Ramos (cell line): Measurements from ENCODE around the gene KRTAP9-9.
"Not testable (repeated sequence)": the region's sequence is repeated elsewhere in the genome, so short reads cannot be mapped to it uniquely, and the experiment has no call there.

Experiments
- in situ Hi-C: fragments of 300-500 bp; cut with MboI; formaldehyde crosslinking; loops from one replicate; pipeline ENCODE4 v1.14.3; 2022; ENCODE audit warnings: low sequenced_read_pairs; ENCODE audit not compliant: unreplicated experiment

Gene KRTAP9-9

DNA sequence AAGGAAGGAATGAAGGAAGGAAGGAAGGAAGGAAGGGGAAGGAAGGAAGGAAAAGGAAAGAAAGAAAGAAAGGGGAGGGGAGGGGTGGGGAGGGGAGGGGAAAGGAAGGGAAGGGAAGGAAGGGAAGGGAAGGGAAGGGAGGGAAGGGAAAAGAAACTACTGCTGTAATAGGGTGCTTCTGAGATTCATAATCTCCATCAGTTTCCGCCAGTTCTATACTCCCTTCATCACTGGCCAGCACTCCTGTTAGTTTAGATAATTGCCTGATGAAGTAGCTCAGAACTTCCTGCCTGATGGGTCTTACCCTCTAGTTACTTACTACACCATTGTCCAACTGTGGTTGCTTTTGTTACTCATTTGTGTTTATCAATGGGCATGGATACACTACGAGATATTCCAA, 8.0 kb downstream of the KRTAP9-9 start:
- in situ Hi-C loops, result no loop called here

DNA sequence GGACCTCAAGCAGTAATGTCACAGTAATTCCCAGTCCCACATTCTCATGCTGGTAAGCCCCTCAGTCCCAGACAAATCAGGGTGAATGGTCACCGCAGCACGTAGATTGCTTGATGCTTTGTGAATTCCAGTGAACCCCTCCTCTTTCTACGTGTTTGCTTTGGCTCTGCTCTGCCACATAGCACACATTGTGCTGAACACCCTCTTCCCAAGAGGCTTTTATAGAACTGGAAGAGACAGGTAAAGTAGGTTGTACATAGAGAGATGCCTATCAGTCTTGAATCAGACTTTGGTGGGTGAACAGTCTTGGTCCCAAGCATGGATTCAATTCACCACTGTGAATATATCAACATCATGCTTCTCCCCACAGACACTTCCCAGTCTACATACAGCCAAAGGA, 9.4 kb downstream of the KRTAP9-9 start:
- in situ Hi-C loops, result no loop called here

- in situ Hi-C loops, result no loop called here
These were observed 9.9 kb downstream of the KRTAP9-9 start, which contains the start of gene KRTAP9-6 for GRCh38 chr17:41265078-41265477. Gene KRTAP9-6, plus strand, starts transcription at chr17:41265378. Its CDS starts 0 bp downstream, at chr17:41265378.

DNA sequence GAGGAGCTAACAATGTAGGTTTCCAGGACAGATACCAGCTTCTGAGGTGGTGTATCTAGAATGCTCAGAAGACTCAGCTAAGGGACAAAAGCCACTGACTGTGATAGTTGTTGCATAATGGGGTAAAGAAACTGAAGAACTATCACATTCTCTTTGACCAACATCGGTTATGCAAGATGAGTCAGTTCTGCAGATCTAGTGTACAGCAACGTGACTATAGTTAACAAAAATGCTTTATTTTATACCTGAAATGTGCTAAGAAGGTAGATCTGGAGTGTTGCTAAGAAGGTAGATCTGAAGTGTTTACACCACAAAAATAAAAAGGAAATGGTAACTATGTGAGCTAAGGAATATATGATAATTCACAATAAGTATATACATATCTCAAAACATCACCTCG, 12.5 kb downstream of the KRTAP9-9 start:
- in situ Hi-C loops, result no loop called here

- in situ Hi-C loops, result not testable (repeated sequence)
These were observed 16.1 kb downstream of the KRTAP9-9 start for GRCh38 chr17:41271323-41271722.

- in situ Hi-C loops, result no loop called here
These were observed 16.7 kb downstream of the KRTAP9-9 start for GRCh38 chr17:41271858-41272257.

DNA sequence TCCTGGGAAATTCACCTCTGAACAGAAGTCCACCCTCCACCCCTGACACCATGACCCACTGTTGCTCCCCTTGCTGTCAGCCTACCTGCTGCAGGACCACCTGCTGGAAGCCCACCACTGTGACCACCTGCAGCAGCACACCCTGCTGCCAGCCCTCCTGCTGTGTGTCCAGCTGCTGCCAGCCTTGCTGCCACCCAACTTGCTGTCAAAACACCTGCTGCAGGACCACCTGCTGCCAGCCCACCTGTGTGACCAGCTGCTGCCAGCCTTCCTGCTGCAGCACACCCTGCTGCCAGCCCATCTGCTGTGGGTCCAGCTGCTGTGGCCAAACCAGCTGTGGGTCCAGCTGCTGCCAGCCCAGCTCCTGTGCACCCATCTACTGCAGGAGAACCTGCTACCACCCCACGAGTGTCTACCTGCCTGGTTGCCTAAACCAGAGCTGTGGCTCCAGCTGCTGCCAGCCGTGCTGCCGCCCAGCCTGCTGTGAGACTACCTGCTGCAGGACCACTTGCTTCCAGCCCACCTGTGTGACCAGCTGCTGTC, 20.5 kb downstream of the KRTAP9-9 start, which contains the start of gene KRTAP9-7:
TSS of gene KRTAP9-7 (plus strand) at position 51 of the 543 bp plus-strand sequence. CDS start at position 51, 0 bp downstream.
- in situ Hi-C loops, result not testable (repeated sequence)

- in situ Hi-C loops, result no loop called here
These were observed 23.2 kb downstream of the KRTAP9-9 start for GRCh38 chr17:41278176-41278955.

DNA sequence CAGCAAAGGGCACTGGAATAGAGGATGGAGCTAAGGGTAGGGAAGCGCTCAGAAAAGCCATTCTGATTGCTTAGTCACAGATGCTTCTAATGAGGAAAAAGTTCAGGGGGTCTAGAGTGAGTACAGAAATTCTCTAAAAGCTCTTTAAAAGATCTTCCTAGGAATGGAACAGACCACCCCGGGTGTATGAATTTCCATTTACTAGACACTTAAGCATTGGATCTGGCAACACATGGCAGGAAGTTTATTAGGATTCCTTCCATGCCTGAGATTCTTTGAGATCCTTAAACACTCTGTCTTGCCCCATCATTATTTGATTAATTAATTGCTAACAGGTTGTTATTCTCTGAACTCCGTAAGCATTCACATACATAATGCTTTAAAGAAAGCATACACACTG, 28.9 kb downstream of the KRTAP9-9 start:
- in situ Hi-C loops, result no loop called here

- in situ Hi-C loops, result no loop called here
These were observed 29.4 kb downstream of the KRTAP9-9 start for GRCh38 chr17:41284546-41284945.

DNA sequence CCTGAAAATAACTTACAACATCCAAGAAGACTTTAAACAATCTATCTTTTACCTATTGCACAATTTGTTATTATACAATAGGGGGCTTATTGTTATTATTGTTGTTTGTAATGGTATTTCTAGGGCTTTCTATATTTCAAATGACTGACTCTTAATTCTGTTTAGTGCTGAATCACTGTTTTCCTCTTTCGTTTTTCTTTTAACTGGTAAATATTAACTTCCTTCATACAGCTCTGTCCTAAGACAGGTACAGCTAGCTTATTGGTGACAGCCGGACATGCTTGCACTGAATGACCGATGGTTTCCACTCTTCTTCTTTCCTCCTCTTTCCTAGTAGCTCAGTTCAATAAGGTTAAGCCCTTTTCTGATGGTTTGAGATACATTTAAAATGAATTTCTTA, 31.9 kb downstream of the KRTAP9-9 start:
- in situ Hi-C loops, result no loop called here

DNA sequence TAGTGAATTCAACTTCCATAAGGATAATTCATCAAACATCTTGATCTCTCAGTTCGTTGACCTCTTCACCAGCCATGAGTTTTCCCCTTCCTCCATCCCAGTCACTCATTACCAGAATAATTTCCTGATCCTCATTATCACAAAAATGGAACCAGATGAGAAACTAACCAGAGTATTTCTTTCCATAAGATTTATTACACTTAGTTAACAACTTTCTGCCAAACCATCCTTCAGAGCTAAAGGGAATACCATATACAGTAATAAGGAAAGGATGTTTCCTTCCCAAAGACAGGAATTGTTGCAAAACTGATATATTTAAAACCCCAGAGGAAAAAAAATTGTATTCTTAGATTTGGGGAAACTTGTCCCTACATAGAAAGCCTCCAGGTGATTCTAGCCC, 38.8 kb downstream of the KRTAP9-9 start:
- in situ Hi-C loops, result no loop called here

- in situ Hi-C loops, result no loop called here
These were observed 41.7 kb downstream of the KRTAP9-9 start for GRCh38 chr17:41296846-41297245.

DNA sequence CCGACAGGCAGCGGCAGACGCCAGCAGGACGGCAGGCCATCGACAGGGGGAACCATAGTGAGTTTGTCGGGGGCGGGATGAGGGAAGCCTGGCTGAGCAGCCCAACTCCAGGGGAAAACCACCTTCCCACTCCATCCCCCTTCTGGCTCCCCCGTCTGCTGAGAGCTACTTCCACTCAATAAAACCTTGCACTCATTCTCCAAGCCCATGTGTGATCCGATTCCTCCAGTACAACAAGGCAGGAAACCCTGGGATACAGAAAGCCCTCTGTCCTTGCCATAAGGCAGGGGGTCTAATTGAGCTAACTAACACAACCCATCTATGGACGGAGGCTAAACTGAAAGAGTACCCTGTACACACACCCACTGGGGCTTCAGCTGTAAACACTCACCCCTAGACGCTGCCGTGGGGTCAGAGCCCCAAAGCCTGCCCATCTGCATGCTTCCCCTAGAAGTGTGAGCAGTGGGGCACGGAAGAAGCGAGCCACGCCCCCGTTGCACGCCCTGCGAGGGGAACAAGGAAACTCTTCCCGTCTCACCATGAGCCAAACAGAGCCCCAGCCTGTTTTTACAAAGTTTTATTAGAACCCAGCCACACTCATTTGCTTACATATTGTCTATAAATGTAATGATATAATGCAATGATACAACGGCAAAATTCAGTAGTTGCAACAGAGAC, 43.4 kb downstream of the KRTAP9-9 start:
- in situ Hi-C loops, result no loop called here

DNA sequence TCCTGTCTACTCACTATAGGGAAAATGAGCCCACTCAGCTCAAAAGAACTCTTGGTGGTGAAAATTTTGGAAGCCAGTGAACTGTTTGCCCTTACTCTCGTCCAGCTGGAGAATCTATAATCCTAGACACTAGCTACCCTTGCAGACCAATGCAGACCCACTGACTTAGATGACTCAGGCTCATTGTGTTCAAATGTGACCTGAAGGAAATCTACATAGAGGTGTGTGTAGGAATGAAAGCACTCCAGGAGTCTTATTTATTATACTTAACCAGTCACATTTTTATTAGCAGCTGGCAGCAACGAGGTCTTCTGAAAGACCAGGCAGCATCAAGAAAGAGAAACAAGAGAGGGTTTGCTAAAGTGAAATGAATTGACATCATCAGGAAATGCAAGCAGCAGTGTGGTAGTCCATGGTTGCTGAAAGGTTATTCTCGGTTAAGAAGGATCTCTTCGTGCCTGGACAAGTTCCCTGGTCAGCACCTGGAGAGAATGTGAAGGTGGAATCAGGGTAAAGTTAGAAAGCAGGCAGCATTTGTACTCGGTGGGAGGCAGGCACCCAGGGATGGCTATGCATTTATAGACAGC, 46.1 kb downstream of the KRTAP9-9 start:
- in situ Hi-C loops, result no loop called here

GRCh38 chr17:41301916-41302901, 47.0 kb downstream of the KRTAP9-9 start, which contains the start of gene KRTAP29-1:
Gene KRTAP29-1, minus strand, starts transcription at chr17:41302851. Its CDS starts 0 bp downstream, at chr17:41302851.
- in situ Hi-C loops, result no loop called here

GRCh38 chr17:41302981-41303380, 47.8 kb downstream of the KRTAP9-9 start:
- in situ Hi-C loops, result no loop called here

DNA sequence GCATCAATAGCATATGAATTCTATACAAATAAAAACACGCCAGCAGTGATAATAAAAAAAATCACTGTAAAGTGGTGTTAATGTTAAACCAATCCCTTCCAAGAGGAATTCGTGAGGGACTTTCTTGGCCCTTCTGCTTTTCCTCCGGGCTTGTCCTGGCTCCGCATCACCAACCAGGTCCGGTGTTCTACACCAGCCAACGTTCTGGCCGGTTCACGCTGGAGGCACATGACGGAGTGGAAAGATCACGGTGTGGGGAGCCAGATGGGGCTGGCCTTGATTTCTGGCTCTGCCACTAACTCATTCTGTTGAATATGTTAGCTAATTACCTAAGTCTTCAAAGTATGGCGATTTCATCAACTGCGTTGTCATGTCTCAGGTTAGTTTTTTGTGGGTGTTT, 48.9 kb downstream of the KRTAP9-9 start:
- in situ Hi-C loops, result no loop called here
